ENCODE data around the gene AP2B1. TPM values are rescaled to one million over a fixed set of nuclear protein-coding genes. Genes with fewer than 3 reads are reported as not detected.

Gene AP2B1
- polyA plus RNA-seq, 1 donor (not counting 4 experiments of a cell fraction or from before 2014, with no cell fraction given): 189 TPM

DNA sequence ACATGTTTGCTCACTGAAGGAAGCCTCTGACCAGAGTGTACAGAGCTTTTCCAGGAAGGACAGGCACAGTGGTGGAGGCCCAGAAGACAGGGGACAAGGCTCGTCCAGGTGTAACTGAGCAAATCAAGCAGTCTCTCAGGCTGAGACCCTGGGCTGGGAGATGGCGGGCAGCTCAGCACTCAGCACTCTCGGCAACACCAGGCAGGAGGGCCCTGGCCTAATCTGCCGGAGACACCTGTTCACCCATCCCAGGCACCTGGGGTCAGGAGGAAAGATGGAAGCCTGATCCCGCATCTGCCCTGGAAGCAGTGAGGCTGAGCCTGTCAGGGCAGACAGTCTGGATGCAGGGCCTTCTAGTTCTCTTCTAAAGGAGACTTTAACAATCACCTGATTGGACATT, 149.1 kb downstream of the AP2B1 start:
- Histone ChIP-seq H3K9me1 (ENCODE audit: control insufficient read depth, extremely low read depth, insufficient read depth, low read length) (no peaks in the 10 kb centered on the region), H3K4me3 (ENCODE audit: control insufficient read depth in 2 of 3, extremely low read depth in 1 of 3, insufficient read depth in 2 of 3, low read depth in 1 of 3, low read length in 3 of 3) (no peak overlapping the region), H2AFZ (ENCODE audit: control insufficient read depth, low read length) (no peak overlapping the region), H3K4me2 (ENCODE audit: control insufficient read depth, extremely low read depth, insufficient read depth, low read depth, low read length) (no peak overlapping the region), H3K36me3 (ENCODE audit: control insufficient read depth in 2 of 2, extremely low read depth in 1 of 2, insufficient read depth in 2 of 2, low read length in 2 of 2) (no peaks in the 10 kb centered on the region), H3K79me2 (ENCODE audit: control insufficient read depth, insufficient read depth, low read length) (no peaks in the 10 kb centered on the region), H3K4me1 (ENCODE audit: control insufficient read depth, extremely low read depth, insufficient read depth, low read length) (peaks cover 5% of the 10 kb centered on the region), H3K27ac (ENCODE audit: control insufficient read depth, insufficient read depth, low read length) (no peak overlapping the region), H4K20me1 (ENCODE audit: control insufficient read depth, extremely low read depth, insufficient read depth, low read length) (no peaks in the 10 kb centered on the region), H3K9me3 (ENCODE audit: control insufficient read depth, low read depth, low read length) (no peaks in the 10 kb centered on the region), H3K9ac (ENCODE audit: control insufficient read depth, extremely low read depth, insufficient read depth, low read length) (no peak overlapping the region), H3K27me3 (ENCODE audit: control insufficient read depth, extremely low read depth, insufficient read depth, low read length) (peaks cover 40% of the 10 kb centered on the region)
- no peak for TF ChIP-seq EZH2 (IDR thresholded peaks at IDR 0.05; ENCODE audit: low read length)
- TF ChIP-seq CTCF (optimal IDR thresholded peaks at IDR 0.05 in 1 of 3, IDR thresholded peaks at IDR 0.05 in 1 of 3, conservative IDR thresholded peaks at IDR 0.05 in 1 of 3; ENCODE audit: extremely low read depth in 1 of 3, insufficient read depth in 2 of 3, low read length in 3 of 3): no peak
- dilution Hi-C loops (cut with MboI; ENCODE audit: extremely low pct_ligation_motif_present, low sequenced_read_pairs): no loop called here
- FAIRE-seq (no peak), DNase-seq (ENCODE audit: low read depth, low spot score) (no peak)

DNA sequence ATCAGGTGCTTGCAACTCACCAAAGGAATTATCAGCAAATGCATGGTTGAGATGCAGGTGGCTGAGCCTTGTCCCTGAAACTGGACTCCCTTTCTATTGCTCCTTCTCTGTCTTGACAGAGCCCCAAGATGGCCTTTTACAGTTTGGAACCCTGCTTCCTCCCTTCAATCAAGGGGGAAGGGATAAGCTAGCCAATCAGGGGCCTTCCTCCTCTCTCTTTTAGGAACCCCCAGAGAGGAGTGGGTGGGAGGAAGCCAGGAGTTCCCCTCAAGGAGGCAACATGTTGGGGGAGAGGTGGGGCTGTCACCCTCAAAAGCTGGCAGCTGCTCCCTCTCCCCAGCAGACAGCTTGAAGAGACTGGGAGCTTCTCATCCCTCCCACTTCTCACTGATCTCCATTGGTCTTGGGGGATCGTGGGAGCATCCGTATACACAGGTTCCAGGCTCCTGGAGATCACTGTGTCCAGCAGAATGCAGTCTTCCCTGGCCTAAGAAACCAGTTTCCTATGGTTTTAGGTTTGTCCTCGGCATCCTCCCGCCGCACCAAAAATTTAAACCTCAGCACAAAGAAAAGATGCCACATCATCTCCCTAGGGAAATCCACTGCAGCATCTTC, 151.5 kb downstream of the AP2B1 start:
- no peaks in the 10 kb centered on the region for H4K20me1 ChIP-seq (ENCODE audit: control insufficient read depth, extremely low read depth, insufficient read depth, low read length)
- H3K36me3 ChIP-seq (ENCODE audit: control insufficient read depth in 2 of 2, extremely low read depth in 1 of 2, insufficient read depth in 2 of 2, low read length in 2 of 2): no peaks in the 10 kb centered on the region

More for the DNA sequence above, 151.5 kb downstream of the AP2B1 start:
- dilution Hi-C loops (cut with MboI; ENCODE audit: extremely low pct_ligation_motif_present, low sequenced_read_pairs): no loop called here
- Histone ChIP-seq H3K4me1 (ENCODE audit: control insufficient read depth, extremely low read depth, insufficient read depth, low read length) (peaks cover 1% of the 10 kb centered on the region), H3K9me1 (ENCODE audit: control insufficient read depth, extremely low read depth, insufficient read depth, low read length) (no peaks in the 10 kb centered on the region), H3K9ac (ENCODE audit: control insufficient read depth, extremely low read depth, insufficient read depth, low read length) (no peak overlapping the region), H3K27ac (ENCODE audit: control insufficient read depth, insufficient read depth, low read length) (no peak overlapping the region), H3K79me2 (ENCODE audit: control insufficient read depth, insufficient read depth, low read length) (no peaks in the 10 kb centered on the region), H3K27me3 (ENCODE audit: control insufficient read depth, extremely low read depth, insufficient read depth, low read length) (peaks cover 54% of the 10 kb centered on the region), H3K4me3 (ENCODE audit: control insufficient read depth in 2 of 3, extremely low read depth in 1 of 3, insufficient read depth in 2 of 3, low read depth in 1 of 3, low read length in 3 of 3) (no peak overlapping the region), H2AFZ (ENCODE audit: control insufficient read depth, low read length) (no peak overlapping the region), H3K4me2 (ENCODE audit: control insufficient read depth, extremely low read depth, insufficient read depth, low read depth, low read length) (no peak overlapping the region), H3K9me3 (ENCODE audit: control insufficient read depth, low read depth, low read length) (no peaks in the 10 kb centered on the region)
- no peak for TF ChIP-seq CTCF (optimal IDR thresholded peaks at IDR 0.05 in 1 of 3, IDR thresholded peaks at IDR 0.05 in 1 of 3, conservative IDR thresholded peaks at IDR 0.05 in 1 of 3; ENCODE audit: extremely low read depth in 1 of 3, insufficient read depth in 2 of 3, low read length in 3 of 3)
- no peak for TF ChIP-seq EZH2 (IDR thresholded peaks at IDR 0.05; ENCODE audit: low read length)
- DNase-seq (ENCODE audit: low read depth, low spot score): no peak
- FAIRE-seq: no peak
